Cerebellar nuclear complex (tissue), 1 donor: Measurements from ENCODE around the gene BIRC5.
"Not testable (repeated sequence)": the region's sequence is repeated elsewhere in the genome, so short reads cannot be mapped to it uniquely, and the experiment has no call there.

ENCODE experiments used
- DNase-seq, 2 experiments: peaks; one replicate each; lab custom pipeline; 2025; lab: John Stamatoyannopoulos, UW

BIRC5 gene

DNA sequence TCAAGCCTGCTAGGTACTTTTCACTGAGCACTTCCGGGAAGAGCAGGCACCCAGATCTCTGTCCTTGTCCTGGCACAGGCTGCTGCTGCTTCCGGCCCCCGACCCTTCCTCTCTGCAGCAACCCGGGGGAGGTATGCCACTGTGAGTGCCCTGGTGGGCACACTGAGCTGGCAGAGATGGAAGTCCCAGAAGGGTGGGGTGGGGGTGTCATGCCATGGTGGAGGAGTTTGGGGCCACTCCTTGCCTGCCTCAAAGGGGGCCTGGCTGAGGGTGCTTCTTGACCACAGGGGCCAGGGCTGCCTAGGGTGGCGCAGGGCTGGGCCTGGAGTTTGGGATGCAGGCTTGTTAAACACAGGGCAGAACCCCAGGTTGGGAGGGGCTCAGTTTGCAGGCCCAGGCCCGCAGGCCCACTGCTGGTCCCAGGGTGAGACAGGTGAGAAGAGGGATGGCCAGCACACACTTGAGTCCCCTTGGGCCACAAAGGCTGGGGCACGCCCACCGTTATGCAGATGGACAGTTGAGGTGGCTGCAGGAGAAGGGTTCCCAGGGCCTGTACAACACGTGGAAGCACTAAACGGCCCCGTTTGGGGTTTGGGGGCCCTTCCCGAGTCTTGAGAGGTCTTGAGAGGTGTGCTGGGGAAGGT is 26.1 kb downstream of the BIRC5 start:
- no peak for DNase-seq

DNA sequence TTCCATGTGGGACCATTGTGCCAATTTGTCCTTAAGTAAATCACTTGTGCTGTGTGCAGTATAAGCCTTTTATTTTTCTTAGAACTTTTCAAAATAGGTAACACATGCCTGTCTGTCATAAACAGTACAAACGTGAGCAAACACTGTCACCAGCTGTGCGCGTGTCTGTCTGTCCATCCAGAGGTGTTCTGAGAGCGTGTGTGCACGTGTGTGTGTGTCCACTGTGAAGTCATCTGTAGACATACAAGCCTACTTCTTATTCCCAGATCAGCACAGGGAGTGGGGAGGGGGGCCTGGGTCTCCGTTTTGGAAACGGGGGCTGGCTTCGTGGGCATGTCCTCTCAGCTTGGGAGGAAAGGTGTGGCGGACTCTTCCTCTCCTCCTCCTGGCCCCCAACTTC is 26.8 kb downstream of the BIRC5 start:
- DNase-seq, result no peak

DNA sequence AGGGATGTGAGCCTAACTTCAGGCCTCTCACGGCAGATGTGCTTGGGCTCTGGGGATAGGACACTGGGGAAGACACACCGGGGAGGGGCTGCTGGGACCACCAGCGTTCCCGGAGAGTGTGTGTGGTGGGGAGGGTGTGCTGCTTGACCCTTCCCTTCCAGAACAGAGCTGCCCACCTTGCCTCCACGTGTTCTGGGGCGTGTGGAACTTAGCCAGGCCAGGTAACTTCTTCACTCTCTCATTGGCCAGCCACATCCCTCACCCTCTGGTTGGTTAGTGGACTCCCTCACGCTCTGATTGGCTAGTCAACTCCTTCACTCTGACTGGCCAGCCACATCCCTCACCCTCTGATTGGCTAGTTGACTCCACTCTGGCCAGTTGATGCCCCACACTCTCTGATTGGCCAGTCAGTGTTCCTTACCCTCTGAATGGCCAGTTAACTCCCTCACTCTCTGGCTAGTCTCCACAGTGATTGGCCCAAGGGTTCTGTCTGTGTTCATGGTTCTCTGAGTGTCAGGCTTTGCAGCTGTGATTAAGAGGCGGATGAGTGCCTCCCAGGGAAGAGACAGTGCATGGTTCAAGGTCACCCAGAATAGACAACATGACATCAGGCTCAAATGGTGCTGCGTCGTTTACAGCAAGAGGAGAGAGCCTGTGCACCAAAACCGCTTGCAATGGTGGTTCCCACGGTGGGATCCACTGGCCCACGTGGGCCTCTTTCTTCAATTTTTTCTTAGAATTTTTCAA is 27.4 kb downstream of the BIRC5 start:
- DNase-seq, result no peak

DNA sequence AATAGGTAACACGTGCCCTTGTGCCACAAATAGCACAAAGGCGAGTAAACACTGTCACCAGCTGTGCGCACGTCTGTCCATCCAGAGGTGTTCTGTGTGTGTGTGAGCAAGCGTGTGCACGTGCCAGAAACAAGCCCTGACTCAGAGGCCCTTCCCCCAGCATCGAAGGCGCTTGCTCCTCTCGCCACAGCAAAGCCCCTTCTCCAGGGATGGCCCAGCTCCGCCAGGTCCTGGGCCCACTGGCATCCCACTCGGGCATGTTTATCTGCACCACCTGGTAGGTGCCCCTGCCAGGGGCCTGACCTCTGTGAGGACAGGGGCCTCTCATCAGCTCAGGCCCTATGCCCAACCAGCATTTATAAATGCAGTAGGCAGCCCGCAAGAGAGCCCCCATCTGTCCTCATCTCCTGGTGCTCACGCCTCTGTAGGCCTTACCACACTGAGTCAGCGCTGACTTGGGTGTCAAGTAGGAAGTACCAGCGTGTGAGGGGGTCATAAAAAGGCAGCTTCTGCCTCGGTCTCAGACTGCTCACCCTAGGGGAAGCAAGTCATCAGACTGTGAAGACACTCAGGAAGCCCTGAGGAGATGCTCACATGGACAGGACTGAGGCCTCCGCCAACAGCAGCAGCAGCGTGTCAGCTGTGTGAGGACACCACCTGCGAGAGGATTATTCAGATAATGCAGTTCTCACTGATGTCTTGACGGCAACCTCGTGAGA is 28.1 kb downstream of the BIRC5 start:
- no peak for DNase-seq

DNA sequence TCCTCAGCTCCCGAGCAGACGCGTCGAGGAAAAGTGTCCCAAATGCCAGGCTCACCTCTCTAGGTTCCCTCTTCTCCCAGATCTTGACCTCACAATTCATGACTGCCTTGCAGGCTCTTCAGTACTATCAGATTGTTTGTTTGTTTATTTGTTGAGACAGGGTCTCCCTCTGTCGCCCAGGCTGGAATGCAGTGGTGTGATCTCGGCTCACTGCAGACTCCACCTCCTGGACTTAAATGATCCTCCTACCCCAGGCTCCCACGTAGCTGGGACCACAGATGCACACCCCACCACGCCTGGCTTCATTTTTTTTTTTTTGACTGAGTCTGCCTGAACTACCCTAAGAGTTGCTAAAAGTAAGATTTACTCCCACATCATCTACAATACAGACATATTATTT is 33.3 kb downstream of the BIRC5 start:
- DNase-seq, result no peak

DNA sequence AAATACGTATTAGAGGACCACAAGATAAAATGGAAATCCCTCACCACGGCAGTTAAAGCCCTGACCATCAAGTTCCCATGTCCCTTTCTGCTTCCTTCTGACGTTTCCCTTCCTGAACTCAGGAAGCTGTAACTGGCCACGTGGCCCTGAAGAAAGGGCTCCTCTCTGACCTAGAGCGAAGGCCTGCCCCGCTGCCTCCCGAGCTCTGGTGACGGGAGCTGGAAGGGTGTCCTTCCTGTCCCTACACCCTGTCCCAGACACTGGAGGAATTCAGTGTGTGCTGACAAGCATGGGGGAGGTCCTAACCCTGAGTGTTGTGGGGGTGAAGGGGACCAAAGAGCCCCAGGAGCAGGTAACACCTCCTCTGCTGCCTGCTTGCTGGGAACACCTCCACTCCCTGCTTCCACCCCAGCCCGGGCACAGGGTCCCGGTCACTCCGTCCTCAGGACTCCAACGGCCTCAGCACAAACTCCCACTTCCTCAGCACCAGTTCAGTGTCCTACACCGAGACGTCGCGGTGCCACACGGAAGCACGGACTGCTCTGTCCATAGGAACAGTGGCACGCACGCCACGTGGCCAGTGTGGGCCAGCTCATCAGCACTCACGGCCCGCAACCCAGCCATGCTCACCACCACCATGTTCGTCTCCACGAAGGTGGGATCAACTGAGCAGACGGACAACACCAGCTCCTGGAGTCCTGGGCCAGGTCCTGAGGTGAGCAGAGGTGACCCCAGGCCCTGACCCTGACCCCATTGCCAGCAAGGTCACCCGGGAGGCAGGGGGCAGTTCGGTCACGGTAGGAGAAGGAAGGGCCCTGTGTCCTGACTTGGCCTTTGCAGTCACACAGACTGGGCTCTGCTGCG is 34.2 kb downstream of the BIRC5 start:
- no peak for DNase-seq

DNA sequence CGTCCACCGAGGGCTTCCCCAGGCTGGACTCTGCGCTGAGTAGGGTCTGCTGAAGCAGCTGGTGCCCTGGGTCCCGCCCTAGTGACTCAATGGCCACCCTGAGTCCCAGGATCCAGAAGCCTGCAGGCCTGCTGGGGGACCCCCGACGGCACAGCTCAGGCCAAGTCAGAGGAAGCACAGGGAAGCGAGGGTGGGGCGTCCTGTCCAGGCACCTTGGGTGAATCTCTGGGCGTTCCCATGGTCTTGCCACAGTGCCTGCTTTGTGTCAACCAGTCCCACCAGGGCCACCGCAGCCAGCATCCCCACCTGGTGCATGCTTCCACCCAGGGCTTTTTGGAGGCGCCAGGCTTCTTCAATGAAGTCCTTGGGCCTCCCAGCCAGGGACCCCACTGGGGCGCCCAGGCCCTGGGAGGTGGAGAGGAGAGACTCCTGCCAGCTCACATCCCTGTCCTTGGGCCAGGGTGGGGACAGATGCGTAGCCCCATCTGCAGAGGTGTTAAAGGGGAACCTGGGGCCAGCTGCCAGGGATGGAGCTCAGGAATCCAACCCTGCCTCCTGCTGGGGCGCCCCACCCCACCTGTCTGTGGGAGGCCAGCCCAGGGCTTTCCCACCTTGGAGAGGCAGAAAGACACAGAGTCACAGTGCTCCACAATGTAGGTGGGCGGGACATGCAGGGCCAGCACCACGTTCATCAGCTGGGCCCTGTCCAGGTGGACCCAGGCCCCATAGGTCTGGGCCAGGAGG is 35.2 kb downstream of the BIRC5 start:
- DNase-seq, result no peak

DNA sequence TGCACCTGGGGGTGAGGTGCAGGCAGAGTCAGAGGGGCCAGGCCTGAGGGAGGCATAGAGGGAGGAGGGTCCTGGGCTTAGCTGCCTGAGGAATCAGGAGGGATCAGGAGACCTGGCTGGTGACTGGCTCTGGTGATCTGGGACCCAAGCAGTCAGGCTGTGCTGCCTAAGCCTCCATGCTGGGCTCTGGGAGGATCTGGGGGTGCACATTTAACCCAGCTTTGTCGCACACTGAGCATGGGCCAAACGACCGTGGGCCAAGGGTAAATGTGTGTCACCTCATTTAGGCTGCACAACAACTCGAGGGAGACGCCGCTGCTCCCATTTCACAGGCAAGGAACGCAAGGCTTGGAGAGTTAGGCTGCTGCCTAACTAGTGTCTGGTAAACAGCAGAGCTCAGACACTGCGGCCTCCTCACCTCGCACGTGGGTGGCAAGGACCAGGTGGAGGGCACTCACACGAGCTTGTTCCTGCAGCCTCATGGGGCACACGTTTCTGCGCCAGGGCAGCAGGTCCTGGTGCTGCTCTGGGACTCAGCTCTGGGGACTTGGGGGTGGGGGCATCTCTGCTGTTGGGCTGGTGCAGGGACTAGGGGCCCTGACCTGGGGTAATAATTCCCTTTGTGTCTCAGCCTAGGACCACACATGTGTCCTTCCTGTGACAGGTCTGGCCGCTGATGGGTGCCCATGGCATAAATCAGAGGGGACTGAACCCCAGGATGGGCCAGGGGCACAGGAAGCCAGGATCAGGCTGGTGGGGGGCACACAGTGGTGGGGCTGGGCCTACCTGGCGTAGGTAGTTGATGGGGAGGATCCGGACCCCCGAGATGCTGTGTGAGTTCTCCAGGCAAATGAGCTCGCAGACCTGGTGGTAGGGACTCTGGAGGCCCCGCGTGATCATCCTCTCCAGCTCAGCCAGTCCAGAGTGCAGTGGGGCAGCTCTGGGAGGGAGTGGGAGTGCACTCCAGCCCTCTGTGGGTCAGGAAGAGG is 36.1 kb downstream of the BIRC5 start:
- DNase-seq, result no peak

DNA sequence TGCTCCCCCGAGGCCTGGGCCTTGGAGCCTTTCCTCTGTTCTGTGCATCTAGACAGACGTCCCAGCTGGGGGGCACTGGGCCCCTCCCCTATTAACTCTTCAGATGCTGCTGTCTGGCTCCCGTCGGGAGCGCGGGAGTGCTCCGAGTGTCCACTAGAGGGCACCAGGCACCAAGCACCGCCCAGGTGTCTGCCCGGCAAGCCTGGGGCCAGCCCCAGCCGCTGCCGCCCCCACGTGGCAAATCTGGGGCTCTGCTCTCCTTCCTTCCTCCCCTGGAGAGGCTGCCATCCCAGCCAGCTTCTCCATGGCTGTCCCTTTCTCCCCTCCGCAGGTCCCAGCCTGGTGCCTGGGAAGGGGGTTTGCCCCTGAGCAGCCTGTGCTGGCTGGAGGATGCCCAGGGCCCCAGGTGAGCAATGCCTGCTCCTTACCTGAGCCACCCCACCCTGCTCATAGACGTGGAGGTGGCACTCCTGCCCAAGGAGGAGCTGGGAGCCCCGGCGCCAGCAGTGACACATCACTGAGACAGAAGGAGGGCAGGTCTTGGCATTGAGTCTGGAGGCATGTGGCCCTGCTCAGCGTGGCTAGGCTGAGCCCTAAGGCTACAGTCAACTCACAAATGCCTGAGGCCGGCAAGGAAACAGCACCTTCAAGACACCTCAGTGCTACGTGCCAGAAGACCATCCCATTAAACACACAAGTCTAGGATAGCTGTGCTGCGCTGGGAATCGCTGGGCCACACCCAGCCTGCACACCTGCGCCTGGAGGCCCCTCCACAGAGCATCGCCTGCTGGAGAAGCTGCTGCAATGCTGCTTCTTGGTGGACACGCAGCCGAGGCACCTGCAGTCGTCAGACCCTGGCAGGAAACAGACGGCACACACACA is 37.1 kb downstream of the BIRC5 start:
- peak in 1 of 2 experiments; percentile 80 for DNase-seq

DNA sequence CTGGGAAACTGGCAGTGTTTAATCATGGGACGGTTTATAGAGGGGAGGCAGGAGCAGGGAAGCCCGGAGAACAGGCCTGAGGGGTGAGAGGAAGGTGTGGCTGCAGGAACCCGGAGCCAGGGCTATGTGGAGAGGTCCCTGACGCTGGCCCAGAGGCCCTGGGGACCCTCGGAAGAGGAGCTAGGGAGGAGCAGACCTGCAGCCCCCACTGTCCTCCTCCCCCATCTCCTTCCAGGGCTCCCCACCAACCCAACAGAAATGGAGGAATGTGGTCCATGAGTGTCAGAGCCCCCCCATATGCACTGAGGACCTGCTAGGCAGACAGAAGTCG is 37.7 kb downstream of the BIRC5 start:
- no peak for DNase-seq

DNA sequence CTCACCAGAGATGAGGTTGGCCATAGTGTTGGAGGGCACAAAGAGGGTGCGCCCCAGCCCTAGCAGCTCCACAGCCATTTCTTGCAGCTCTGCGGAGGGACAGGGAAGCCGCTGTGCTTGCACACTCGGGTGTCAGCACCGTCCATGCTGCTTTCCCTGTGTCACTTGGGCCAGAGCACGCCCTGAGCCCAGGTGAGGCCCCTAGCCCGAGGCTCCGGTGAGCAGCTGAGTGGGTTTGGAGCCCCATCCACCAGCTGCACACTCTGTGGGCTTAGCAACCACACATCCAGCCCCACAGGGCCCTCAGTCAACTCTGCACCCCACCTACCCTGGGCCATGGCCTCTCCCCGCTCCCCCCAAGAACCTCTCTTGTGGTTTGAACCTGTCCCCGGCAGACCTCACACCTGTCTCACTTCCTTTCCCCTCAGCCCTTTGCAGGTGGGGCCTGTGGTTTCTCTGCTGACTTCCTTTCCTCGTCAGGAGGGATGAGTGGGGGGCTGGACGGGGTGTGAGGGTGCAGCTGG is 38.1 kb downstream of the BIRC5 start:
- DNase-seq, result no peak

DNA sequence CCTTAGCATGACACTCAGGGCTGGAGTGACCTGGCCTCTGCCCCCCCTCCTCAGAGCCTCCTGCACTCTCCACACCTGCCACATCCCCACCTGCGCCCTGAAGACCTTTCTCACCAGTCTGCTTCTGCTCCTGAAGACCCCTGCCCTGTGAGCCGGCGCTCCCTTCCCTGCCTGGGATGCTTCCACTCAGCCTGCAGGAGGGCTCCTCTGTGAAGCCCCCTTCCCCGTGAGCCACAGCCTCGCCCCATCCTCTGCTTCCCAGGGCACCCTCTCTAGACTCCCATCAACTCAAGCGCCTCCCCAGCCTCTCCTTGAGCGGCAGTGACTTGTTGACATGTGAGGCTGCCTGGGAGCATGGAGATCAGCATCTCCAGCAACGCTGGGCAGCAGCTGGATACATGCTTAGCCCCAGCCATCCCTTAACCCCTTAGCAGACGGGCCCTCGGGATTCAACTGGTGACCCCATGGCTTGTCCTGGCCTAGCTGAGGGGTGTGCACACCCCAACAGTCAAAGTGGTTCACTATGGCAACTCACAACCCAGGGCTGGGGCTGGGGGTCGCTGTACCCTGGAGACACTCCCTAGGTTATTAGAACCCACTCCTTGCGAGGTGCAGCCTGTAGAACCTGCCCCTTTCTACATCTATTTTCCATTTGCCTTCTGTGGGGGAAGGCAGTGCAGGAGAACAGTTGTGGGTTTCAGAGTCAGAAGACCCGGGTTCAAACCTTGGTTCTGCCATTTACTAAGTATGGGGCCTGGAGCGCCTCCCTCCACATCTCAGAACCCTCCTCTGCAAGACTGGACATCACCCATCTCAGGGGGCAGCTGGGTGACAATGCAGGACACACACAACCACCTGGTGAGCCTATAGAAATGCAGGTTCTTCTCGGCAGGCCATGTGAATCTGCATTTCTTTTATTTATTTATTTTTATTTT is 38.9 kb downstream of the BIRC5 start:
- no peak for DNase-seq

DNA sequence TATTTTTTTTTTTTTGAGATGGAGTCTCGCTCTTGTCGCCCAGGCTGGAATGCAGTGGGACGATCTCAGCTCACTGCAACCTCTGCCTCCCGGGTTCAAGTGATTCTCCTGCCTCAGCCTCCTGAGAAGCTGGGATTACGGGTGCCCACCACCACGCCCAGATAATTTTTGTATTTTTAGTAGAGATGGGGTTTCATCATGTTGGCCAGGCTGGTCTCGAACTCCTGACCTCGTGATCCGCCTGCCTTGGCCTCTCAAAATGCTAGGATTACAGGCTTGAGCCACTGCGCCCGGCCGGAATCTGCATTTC is 39.5 kb downstream of the BIRC5 start:
- not testable (repeated sequence) for DNase-seq

DNA sequence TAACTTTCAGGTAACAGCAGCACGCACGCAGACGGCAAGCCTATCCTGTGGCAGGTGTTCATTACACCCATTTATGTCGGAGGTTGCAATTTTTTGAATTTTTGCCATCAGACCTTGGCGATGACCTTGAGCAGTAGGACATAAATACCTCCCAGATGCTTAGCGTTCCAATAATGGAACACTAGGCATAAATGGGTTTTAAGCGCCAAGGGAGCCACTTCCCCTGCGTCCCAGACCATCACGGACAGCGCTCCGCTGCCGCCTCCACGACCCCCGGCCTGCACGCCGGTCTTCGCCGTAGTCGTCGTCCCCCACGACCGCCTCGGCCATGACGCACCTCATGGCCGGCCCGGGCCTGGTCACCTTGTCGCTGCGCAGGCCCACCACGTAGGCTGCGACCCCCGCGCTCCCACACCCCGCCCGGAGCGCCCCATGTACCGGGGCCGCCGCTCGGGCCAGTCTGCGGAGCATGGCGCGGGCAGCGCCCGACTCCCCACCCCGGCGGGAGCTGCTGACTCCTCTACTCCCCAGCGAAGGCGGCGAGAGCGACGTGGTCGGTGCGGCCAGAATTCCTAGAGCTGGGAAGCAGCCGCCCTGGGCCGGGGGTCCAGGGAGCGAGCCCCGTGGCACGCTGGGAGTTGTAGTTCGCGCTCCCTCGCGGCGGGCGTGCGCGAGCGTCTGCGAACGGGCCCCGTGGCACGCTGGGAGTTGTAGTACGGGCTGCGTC is 40.1 kb downstream of the BIRC5 start:
- DNase-seq, result no peak

DNA sequence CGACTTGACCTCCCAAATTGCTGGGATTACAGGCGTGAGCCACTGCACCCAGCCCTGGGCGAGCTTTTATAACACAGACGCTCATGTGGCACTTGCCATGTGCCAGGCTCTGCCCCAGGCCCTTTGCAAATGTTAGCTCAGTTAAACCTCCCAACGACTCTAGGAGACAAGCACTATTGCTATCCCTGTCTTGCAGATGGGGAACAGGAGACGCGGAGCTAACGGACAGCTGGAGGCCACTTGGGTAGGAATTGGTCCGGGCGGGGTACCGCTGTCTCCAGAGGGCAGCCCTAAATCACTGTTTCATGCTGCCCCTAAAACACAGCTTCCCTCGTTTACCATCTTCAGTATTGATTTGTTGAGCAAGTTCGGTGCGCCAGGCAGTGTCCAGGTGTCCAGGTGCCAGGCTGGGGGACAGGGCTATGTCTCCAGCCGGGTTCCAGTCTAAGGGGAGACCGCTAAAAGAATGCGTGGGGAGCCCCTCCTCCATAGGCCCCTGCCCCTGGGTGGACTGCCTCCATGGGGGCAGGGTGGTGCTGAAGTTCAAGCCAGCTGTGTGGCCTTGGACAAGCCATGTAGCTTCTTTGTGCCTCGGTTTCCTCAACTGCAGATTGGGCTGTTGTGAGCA is 41.1 kb downstream of the BIRC5 start:
- no peak for DNase-seq

DNA sequence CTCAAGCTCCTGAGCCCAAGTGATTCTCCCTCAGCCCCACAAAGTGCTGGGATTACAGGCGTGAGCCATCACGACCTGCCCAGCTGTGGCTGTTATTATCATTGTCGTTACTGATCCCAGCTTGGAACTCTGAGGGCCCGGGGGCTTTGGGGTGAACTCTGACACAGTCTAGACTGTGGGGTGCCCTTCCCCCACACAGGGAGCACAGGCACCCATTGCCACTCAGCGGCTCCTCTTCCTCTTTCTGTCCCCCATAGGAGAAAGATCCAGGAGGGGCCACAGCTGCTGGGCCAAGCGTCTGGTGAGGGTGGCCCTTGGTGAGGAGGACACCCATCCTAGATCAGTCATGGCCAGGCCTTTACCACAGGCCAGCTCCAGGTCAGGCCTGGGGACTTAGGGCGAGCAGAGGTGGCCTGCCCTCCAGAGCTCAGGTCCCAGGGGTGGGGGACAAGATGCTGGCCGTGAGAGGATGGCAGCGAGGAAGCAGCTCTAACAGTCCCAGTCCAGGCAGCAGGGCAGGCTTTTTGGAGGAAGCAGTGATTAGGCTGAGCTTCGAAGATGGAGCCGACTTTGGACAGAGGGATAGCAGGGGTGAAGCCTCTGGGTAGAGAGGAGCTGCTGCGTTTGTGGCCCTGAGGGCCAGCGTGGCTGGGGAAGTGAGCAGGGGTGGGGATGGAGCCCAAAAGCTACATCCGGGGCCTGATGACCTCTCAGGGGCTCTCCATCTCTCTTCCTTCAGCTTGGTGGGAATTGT is 42.1 kb downstream of the BIRC5 start:
- no peak for DNase-seq
